GM18498 (cell line): ENCODE data around the gene HSD3B1.
"Not testable (repeated sequence)": the region's sequence is repeated elsewhere in the genome, so short reads cannot be mapped to it uniquely, and the experiment has no call there.

ENCODE experiments used
- ATAC-seq: cut with Tn5 transposase; IDR thresholded peaks from one replicate; pipeline ENCODE4 v1.9.1; 2021; ENCODE audit warnings: mild to moderate bottlenecking, moderate library complexity; ENCODE audit not compliant: unreplicated experiment

Gene HSD3B1

GRCh38 chr1:119551218-119551617 is 44.2 kb downstream of the HSD3B1 start:
- ATAC-seq = no peak

- not testable (repeated sequence) for ATAC-seq
Observed at GRCh38 chr1:119552656-119553055, 45.6 kb downstream of the HSD3B1 start.

- not testable (repeated sequence) for ATAC-seq
Observed at GRCh38 chr1:119553302-119554071, 46.5 kb downstream of the HSD3B1 start.

GRCh38 chr1:119554183-119554582 is 47.2 kb downstream of the HSD3B1 start:
- ATAC-seq = no peak

- no peak for ATAC-seq
Observed at GRCh38 chr1:119556423-119556822, 49.4 kb downstream of the HSD3B1 start.

- not testable (repeated sequence) for ATAC-seq
Observed at GRCh38 chr1:119560402-119560801, 53.4 kb downstream of the HSD3B1 start.

GRCh38 chr1:119564548-119564947 is 57.5 kb downstream of the HSD3B1 start:
- ATAC-seq = peak; percentile 75
